Measurements from ENCODE around the gene TXK. TPM values are rescaled to one million over a fixed set of nuclear protein-coding genes. Genes with fewer than 3 reads are reported as not detected.

TXK gene
- 10 to 100 TPM; 67.0 to 69.9 TPM for total RNA-seq
- 61.9 TPM for polyA plus RNA-seq (2013, experiment 1 of 2)
- 68.0 TPM for polyA plus RNA-seq (2013, experiment 2 of 2)
- 2.9 to 246 (median 70.5) reads per million in 172 experiments for total RNA-seq

GRCh38 chr4:48134081-48134480 is at the start of gene TXK:
Gene TXK, minus strand, starts transcription at chr4:48134250. Its CDS starts 80 bp downstream, at chr4:48134170.
- POLR2A ChIA-PET: interaction anchor here (1.0 to 2.0 kb wide), 5 partner anchors 9 to 645 kb away, joined by 3 to 5 read pairs (median 3); no protein-coding TSS in a partner anchor
- H3K36me3 Mint-ChIP-seq (ENCODE audit: low read depth): peaks cover 41% of the 10 kb centered on the region

GRCh38 chr4:48180234-48180633 is 46.2 kb upstream of the TXK start:
- no peak for ATAC-seq (ENCODE audit: poor library complexity)
- Mint-ChIP-seq H3K9me3 (no peaks in the 10 kb centered on the region), H3K4me1 (ENCODE audit: low read depth) (peaks cover 4% of the 10 kb centered on the region), H3K36me3 (ENCODE audit: low read depth) (no peaks in the 10 kb centered on the region), H3K4me3 (no peak overlapping the region), H3K27me3 (no peaks in the 10 kb centered on the region), H3K27ac (no peak overlapping the region)
- intact Hi-C loops (cut with DNase I, micrococcal nuclease): no loop called here
- no peak for DNase-seq
- no peaks in the 10 kb centered on the region for H3K9me3 ChIP-seq (ENCODE audit: control insufficient read depth in 1 of 2, insufficient read depth in 1 of 2, low read length in 2 of 2)
- ChIA-PET CTCF (no interaction called here), POLR2A (no interaction called here)
- H3K27me3 ChIP-seq (ENCODE audit: control insufficient read depth in 1 of 2, insufficient read depth in 2 of 2, low read length in 2 of 2): no peaks in the 10 kb centered on the region
- H3K27ac ChIP-seq (ENCODE audit: low read depth in 1 of 2, low read length in 2 of 2): no peak overlapping the region
- H3K4me1 ChIP-seq (ENCODE audit: insufficient read depth, low read length): no peaks in the 10 kb centered on the region
- no peak for TF ChIP-seq CTCF (IDR thresholded peaks at IDR 0.05)
- no peak overlapping the region for H3K4me3 ChIP-seq (ENCODE audit: low read length)
- no peaks in the 10 kb centered on the region for H3K36me3 ChIP-seq (ENCODE audit: insufficient read depth, low read length)

More at GRCh38 chr4:48134081-48134480, at the start of gene TXK:
- H3K4me3 Mint-ChIP-seq: peak within 1 kb of the TSS; percentile 94
- intact Hi-C loops (cut with DNase I, micrococcal nuclease): loop anchor here (10.0 kb wide), 4 partner anchors 141 to 771 kb away; partner anchors contain the start of genes NFXL1 (in 1 of the 2), OCIAD2 (in 1 of the 2) and SLAIN2 (in 1 of the 2)
- DNase-seq: peak in 7 of 14 experiments; percentile 18 to 58 (median 56)
- Histone ChIP-seq H3K4me1 (ENCODE audit: insufficient read depth, low read length) (peaks cover 72% of the 10 kb centered on the region), H3K27me3 (ENCODE audit: control insufficient read depth in 1 of 2, insufficient read depth in 2 of 2, low read length in 2 of 2) (no peaks in the 10 kb centered on the region), H3K36me3 (ENCODE audit: insufficient read depth, low read length) (peaks cover 3% of the 10 kb centered on the region), H3K4me3 (ENCODE audit: low read length) (peak within 1 kb of the TSS; percentile 65), H3K9me3 (ENCODE audit: control insufficient read depth in 1 of 2, insufficient read depth in 1 of 2, low read length in 2 of 2) (no peaks in the 10 kb centered on the region), H3K27ac (ENCODE audit: low read depth in 1 of 2, low read length in 2 of 2) (peak within 1 kb of the TSS; percentile 65 to 72)
- no peaks in the 10 kb centered on the region for H3K9me3 Mint-ChIP-seq
- H3K27ac Mint-ChIP-seq: peak within 1 kb of the TSS; percentile 88
- peaks cover 84% of the 10 kb centered on the region for H3K4me1 Mint-ChIP-seq (ENCODE audit: low read depth)
- no peaks in the 10 kb centered on the region for H3K27me3 Mint-ChIP-seq
- no peak for TF ChIP-seq CTCF (IDR thresholded peaks at IDR 0.05)
- CTCF ChIA-PET: no interaction called here
- peak; percentile 47 for ATAC-seq (ENCODE audit: poor library complexity)

- H3K27ac ChIP-seq (ENCODE audit: low read depth in 1 of 2, low read length in 2 of 2): no peak overlapping the region
- no peaks in the 10 kb centered on the region for H3K27me3 Mint-ChIP-seq
- DNase-seq (no peak), ATAC-seq (ENCODE audit: poor library complexity) (no peak)
- H3K36me3 ChIP-seq (ENCODE audit: insufficient read depth, low read length): no peaks in the 10 kb centered on the region
- POLR2A ChIA-PET: no interaction called here
- H3K4me3 ChIP-seq (ENCODE audit: low read length): no peak overlapping the region
- no peaks in the 10 kb centered on the region for H3K36me3 Mint-ChIP-seq (ENCODE audit: low read depth)
- no peaks in the 10 kb centered on the region for H3K9me3 ChIP-seq (ENCODE audit: control insufficient read depth in 1 of 2, insufficient read depth in 1 of 2, low read length in 2 of 2)
- CTCF ChIA-PET: no interaction called here
- TF ChIP-seq CTCF (IDR thresholded peaks at IDR 0.05): no peak
- peaks cover 4% of the 10 kb centered on the region for H3K4me1 Mint-ChIP-seq (ENCODE audit: low read depth)
- intact Hi-C loops (cut with DNase I, micrococcal nuclease): no loop called here
- H3K4me3 Mint-ChIP-seq: no peak overlapping the region
- H3K27ac Mint-ChIP-seq: no peak overlapping the region
- no peaks in the 10 kb centered on the region for H3K9me3 Mint-ChIP-seq
- no peaks in the 10 kb centered on the region for H3K4me1 ChIP-seq (ENCODE audit: insufficient read depth, low read length)
- H3K27me3 ChIP-seq (ENCODE audit: control insufficient read depth in 1 of 2, insufficient read depth in 2 of 2, low read length in 2 of 2): no peaks in the 10 kb centered on the region
These were observed 44.9 kb upstream of the TXK start for GRCh38 chr4:48178931-48179330.
